GM18867 (cell line): Measurements from ENCODE around the gene TRIM73.
A peak's percentile ranks its signal among the peaks of the same experiment; 100 is the strongest.
"Not testable (repeated sequence)": the region's sequence is repeated elsewhere in the genome, so short reads cannot be mapped to it uniquely, and the experiment has no call there.

Experiments used
- ATAC-seq: cut with Tn5 transposase; IDR thresholded peaks from one replicate; pipeline ENCODE4 v1.9.1; 2021; ENCODE audit warnings: mild to moderate bottlenecking, moderate library complexity; ENCODE audit not compliant: unreplicated experiment

Gene TRIM73

DNA sequence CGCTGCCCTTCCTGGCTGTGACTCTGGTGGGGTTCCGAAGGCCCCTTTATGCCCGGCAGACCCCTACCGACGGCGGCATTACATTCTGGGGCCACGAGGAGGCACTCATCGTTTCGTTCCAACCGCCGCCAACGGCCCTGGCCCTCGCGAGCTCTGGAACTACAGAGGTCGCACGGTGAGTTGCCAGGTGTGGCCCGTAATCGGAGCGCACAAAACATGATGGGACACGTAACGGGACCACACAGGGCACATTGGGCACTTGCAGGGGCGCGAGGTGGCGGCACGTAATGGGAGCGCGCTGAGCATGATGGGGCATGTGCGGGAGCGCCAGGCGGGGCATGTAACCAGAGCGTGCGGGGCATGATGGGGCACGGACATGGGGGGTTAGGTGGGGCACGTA, at the start of gene TRIM73:
TSS of gene TRIM73 (plus strand) at position 301 of the 400 bp plus-strand sequence. CDS start 3,305 bp downstream, outside the sequence.
- not testable (repeated sequence) for ATAC-seq

DNA sequence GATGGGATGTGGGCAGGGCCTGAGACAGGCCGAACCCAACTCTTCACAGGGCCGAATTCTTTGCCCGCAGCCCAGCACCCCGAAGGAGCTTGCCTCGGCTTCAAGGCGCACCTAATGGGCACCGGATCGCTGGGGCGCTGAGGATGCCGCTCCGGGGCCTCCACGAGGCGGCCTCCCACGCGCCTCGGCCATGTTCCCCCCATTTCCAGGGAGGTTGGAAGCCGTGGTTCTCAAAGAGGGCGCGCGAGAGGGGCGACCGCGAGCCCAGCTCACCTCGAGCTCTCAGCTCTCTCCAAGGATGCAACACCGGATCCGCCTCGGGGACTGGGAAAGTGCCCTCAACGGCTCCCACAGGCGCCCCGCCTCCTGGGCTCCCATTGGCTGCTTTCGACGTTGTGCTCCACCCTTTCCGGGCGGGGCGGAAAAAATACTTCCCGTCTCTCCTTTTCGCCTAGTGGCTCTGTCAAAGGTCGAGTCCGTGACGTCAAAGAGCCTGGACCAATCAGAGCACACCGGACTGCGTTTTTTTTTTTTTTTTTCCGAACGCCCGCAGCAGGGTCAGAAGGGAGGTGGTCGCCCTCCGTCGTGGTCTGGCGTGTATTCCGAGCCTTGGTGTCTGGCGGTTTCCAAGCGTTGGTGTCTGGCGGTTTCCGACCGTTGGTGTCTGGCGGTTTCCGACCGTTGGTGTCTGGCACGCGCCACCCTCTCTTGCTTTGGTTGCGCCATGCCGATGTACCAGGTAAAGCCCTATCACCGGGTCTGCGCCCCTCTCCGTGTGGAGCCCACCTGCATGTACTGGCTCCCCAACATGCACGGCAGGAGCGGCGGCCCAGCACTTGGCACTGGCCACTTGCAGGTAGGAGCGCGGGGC, 36.5 kb upstream of the TRIM73 start:
- peak; percentile 70 for ATAC-seq

DNA sequence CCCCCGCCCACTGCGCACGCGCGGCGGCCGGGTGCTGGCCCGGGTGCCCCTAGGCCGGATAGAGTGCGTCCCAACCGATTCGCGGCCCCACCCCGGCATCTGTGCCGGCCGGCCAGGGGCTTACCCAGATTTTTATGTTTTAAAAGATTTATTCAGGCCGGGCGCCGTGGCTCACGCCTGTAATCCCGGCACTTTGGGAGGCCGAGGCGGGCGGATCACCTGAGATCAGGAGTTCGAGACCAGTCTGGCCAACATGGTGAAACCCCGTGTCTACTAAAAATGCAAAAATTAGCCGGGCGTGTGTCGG, 35.9 kb upstream of the TRIM73 start:
- ATAC-seq: peak; percentile 73

DNA sequence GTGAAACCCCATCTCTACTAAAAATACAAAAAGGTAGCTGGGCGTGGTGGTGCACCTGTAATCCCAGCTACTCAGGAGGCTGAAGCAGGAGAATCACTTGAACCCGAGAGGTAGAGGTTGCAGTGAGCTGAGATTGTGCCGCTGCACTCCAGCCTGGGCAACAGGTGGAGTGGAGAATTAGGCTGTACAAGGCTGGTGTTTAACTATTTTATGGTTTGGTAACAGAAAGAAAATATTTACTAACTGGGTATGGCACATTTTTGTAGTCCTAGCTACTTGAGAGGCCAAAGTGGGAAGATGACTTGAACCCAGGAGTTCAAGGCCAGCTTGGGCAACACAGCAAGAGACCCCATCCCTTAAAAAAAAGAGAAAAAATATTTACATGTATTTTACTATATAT, 31.4 kb upstream of the TRIM73 start:
- not testable (repeated sequence) for ATAC-seq

- ATAC-seq: not testable (repeated sequence)
Measured at GRCh38 chr7:75366643-75367042, 28.8 kb upstream of the TRIM73 start.

GRCh38 chr7:75367313-75367712, 28.1 kb upstream of the TRIM73 start:
- not testable (repeated sequence) for ATAC-seq

DNA sequence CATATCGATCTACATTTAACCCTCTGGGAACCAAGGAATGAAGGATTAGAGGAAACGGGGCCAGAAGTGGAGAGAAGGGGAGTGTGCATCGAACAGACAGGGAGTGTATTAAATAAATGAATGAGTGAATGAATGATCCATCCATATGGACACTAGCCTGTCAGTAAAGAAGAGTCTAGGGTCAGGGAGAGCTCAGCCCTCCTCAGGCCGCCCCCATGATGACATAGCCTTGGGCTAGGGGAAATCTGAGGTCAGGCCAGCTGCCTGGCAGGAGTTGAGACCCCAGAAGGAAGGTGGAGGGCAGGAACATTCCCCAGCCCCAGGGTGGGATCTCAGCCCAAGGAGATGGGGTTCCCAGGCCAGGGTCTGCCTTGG, 21.3 kb upstream of the TRIM73 start:
- ATAC-seq: not testable (repeated sequence)

DNA sequence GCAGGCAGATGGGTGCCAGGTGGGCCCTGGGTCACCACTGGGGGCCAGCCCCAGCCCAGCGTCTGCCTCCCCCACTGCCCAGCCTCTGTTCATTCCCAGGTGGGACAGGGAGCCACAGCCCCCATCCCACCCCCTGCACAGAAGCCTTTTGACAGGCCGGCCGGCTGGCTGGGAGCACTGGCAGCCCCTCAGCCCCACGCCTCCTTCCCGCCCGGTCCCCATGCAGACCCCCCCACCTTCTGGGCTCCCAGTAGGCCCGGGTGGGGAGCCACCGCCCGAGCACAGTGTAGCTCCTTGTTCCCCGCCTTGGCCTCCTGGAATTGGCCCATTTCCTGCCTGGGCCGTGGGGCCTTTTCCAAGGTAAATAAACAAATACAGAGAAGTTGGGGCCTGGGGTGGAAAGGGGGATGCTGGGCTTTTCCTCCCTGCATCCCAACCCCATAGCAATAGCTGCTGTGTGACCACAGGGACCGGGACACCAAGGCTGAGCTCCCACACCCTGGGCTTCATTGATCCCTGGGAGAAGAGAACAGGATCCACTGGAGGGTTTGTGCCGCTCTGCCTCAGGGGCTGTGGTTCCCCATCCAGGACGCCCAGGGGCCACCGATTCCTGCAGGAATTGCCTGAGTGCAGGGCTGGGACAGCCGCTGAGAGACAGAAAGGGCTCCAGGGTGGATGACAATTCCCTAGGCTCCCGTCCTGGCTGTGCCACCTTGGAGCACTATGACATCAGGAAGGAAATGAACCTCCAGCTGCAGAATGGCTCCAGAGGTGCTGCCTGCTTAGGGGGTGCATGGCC, 20.7 kb upstream of the TRIM73 start:
- ATAC-seq: not testable (repeated sequence)

GRCh38 chr7:75393194-75393593, 2.2 kb upstream of the TRIM73 start:
- not testable (repeated sequence) for ATAC-seq

DNA sequence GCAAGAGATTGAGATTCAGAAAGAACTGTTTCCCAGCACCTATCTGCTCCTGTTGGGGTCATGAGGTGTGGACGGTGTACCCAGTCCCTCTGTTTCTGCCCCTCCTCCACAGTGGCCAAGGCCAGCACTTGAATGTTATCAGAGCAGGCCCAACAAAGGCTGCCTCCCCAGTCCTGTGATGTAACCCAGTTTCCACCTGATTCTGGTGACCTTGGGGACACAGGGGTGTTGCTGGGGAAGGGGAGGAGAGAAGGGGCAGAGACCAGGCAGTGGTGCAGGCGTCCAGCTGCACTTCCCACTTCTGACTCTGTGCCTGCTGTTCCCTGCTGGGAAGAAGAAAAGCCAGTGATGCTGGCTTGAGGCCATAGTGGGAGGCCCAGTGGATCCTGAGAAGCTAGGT, 2.4 kb downstream of the TRIM73 start:
- ATAC-seq: not testable (repeated sequence)

- peak; percentile 48 for ATAC-seq
Measured at GRCh38 chr7:75398771-75399700, 3.6 kb downstream of the TRIM73 start.

DNA sequence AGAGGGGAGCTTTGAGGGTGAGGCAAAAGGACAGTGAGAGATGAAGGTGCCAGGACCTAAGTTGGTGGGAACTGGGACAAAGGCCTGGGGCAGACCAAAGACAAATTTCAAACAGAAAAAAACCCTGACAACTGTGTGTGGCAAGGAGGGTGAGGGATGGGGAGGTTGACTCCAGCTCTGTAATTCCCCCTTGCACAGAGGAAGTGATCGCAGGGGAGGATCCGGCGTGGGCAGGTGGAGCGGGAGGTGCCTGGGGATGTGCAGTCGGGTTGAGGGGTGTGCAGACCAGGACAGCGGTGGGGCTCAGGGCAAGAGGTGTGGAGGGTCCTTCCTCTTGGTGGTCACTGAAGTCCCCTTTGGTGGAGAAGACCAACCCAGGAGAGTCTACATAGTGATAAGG, 5.1 kb downstream of the TRIM73 start:
- not testable (repeated sequence) for ATAC-seq

DNA sequence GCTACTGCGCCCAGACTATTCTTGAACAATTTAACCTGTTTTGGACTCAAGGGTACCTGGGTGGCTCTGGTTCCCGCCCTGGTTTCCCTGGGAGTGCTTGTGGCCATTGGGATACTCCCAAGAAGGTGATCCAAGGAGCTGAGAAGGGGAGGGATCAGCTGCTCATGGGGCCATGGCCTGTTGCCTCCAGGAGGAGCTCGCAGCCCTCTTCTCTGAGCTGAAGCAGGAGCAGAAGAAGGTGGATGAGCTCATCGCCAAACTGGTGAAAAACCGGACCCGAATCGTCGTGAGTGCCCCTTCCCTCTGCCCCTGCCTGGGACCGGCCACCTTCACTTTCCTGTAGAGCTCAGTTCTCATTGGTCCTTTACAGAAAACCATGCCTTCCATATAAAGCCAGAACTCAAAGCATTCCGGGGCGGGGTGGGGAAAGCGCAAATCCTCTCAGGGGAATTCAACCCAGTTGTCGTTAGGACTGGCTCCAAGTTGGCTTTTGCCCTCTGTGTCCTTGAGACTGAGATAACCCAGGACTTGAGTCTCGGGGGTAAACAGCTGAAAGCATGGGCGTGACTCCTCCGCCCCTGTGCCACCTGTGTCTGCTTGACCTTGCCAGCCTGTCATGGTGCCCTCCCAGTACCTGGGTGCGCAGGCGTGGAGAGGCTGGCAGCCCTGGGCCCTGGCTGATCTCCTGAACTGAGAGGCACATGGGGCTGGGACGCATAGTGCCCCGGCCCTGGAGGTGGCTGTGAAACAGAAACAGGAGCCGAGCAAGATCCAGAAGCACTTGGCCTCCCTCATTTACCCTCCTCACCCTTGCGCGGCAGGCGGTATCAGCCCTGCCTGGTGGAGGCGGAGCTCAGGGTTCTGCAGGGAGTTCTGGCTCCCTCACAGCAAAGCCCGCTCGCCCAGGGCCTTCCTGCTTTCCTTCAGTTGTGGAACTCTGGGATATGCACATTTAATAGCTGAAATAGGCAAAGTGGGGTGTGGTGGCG, 8.3 kb downstream of the TRIM73 start:
- ATAC-seq: not testable (repeated sequence)

GRCh38 chr7:75404663-75405062, 9.2 kb downstream of the TRIM73 start:
- not testable (repeated sequence) for ATAC-seq

GRCh38 chr7:75409880-75410822, 14.7 kb downstream of the TRIM73 start:
- ATAC-seq: peak; percentile 86

- ATAC-seq: peak; percentile 10
Measured at GRCh38 chr7:75410823-75411173, 15.4 kb downstream of the TRIM73 start.

GRCh38 chr7:75414204-75414603, 18.8 kb downstream of the TRIM73 start:
- not testable (repeated sequence) for ATAC-seq

- ATAC-seq: not testable (repeated sequence)
Measured at GRCh38 chr7:75414708-75415427, 19.4 kb downstream of the TRIM73 start.
